ENCODE measurements around the gene DNAH12. TPM values are rescaled to one million over a fixed set of nuclear protein-coding genes. Genes with fewer than 3 reads are reported as not detected.

The DNAH12 gene
- total and polyA plus RNA-seq, 9 of the 15 experiments (the other 6 are each of a cell fraction or from before 2014, with no cell fraction given), result 0.01 to 0.04 (median 0.01) TPM; not detected in 5

GRCh38 chr3:57518276-57518915 lies 25.7 kb downstream of the DNAH12 start:
- no peaks in the 10 kb centered on the region; a peak in 1 of 5 replicates for H3K27me3 ChIP-seq (ENCODE audit: control insufficient read depth in 2 of 2, insufficient read depth in 2 of 2, low read length in 2 of 2)
- TF ChIP-seq, protein P1, sequence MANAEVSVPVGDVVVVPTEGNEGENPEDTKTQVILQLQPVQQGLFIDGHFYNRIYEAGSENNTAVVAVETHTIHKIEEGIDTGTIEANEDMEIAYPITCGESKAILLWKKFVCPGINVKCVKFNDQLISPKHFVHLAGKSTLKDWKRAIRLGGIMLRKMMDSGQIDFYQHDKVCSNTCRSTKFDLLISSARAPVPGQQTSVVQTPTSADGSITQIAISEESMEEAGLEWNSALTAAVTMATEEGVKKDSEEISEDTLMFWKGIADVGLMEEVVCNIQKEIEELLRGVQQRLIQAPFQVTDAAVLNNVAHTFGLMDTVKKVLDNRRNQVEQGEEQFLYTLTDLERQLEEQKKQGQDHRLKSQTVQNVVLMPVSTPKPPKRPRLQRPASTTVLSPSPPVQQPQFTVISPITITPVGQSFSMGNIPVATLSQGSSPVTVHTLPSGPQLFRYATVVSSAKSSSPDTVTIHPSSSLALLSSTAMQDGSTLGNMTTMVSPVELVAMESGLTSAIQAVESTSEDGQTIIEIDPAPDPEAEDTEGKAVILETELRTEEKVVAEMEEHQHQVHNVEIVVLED (CRISPR knock-in tag; IDR thresholded peaks at IDR 0.05), result no peak
- 0 out of 2 replicates have a peak, but pooled peaks have one; percentile 18 for TF ChIP-seq FOSL1 (tag; conservative IDR thresholded peaks at IDR 0.05)
- no peak for TF ChIP-seq HNRNPUL1 (IDR thresholded peaks at IDR 0.05; ENCODE audit: low read length)
- TF ChIP-seq FOXA3 (CRISPR knock-in tag; conservative IDR thresholded peaks at IDR 0.05 in 1 of 2, IDR thresholded peaks at IDR 0.05 in 1 of 2), result no peak
- TF ChIP-seq CSDE1 (IDR thresholded peaks at IDR 0.05), result no peak
- no peak for TF ChIP-seq MEF2A (IDR thresholded peaks at IDR 0.05; ENCODE audit: control insufficient read depth, low read depth, low read length)
- TF ChIP-seq GABPB1 (CRISPR knock-in tag; IDR thresholded peaks at IDR 0.05), result no peak
- no peak for TF ChIP-seq ZZZ3 (IDR thresholded peaks at IDR 0.05)
- no peak for TF ChIP-seq FOXK1 (CRISPR knock-in tag; IDR thresholded peaks at IDR 0.05; ENCODE audit: borderline replicate concordance)
- FAIRE-seq, result no peak
- H3K4me2 ChIP-seq (ENCODE audit: insufficient read depth, low read length), result no peak overlapping the region
- POLR2A ChIA-PET, result interaction anchor here (1.4 to 1.5 kb wide), 2 partner anchors 10 to 13 kb away, joined by 3 to 4 read pairs; no protein-coding TSS in a partner anchor
- CTCF ChIA-PET (ENCODE audit: low intra/inter-chr PET ratio), result no interaction called here
- ATAC-seq, result no peak
- no peaks in the 10 kb centered on the region for H4K20me1 ChIP-seq (replicated peaks; ENCODE audit: control insufficient read depth, insufficient read depth, low read length)
- H3K4me1 ChIP-seq (replicated peaks in 1 of 2; ENCODE audit: control insufficient read depth in 2 of 2, insufficient read depth in 2 of 2, low read length in 2 of 2), result no peaks in the 10 kb centered on the region; a peak in 1 of 5 replicates
- DNase-seq (ENCODE audit: extremely low read depth in 1 of 4, low spot score in 3 of 4), result no peak
- H3K36me3 ChIP-seq (ENCODE audit: control insufficient read depth, insufficient read depth, low read length), result no peaks in the 10 kb centered on the region
- H3K9me3 ChIP-seq (replicated peaks; ENCODE audit: control insufficient read depth, insufficient read depth, low read depth, low read length), result no peaks in the 10 kb centered on the region
- no TSS peak for BruUV-seq (replicated peaks)
- intact Hi-C loops (cut with micrococcal nuclease), result no loop called here
- H3K9me1 ChIP-seq (ENCODE audit: control insufficient read depth, insufficient read depth, low read length), result no peaks in the 10 kb centered on the region
- no peak overlapping the region for H2AFZ ChIP-seq (ENCODE audit: low read depth, low read length)
- H3K9ac ChIP-seq (ENCODE audit: insufficient read depth in 1 of 2, low read depth in 2 of 2, low read length in 2 of 2), result no peak overlapping the region
- 0% methylated on average over 3 of the region's 3 CpGs for WGBS (ENCODE audit: insufficient coverage, low coverage, missing lambda C conversion rate)
- H3K79me2 ChIP-seq (ENCODE audit: control insufficient read depth, insufficient read depth, low read length), result no peaks in the 10 kb centered on the region
- H3K4me3 ChIP-seq, result no peak overlapping the region
- no peak overlapping the region for H3K27ac ChIP-seq (ENCODE audit: extremely low read depth, low read depth, low read length)
- in situ Hi-C loops (cut with MboI), result no loop called here
